Activated CD4-positive, alpha-beta memory T cell treated with anti-CD3 and anti-CD28 coated beads for 36 hours (primary cell): ENCODE results near the gene RMND5B. TPM values are rescaled to one million over a fixed set of nuclear protein-coding genes. Genes with fewer than 3 reads are reported as not detected.
"Not testable (repeated sequence)": the region's sequence is repeated elsewhere in the genome, so short reads cannot be mapped to it uniquely, and the experiment has no call there.

Experiments
- CTCF ChIA-PET: fragments of 350-600 bp; sonication (Branson Sonifier 250); formaldehyde crosslinking; loops from one replicate; lab custom pipeline; 2021; ENCODE audit warnings: antibody characterized with exemption, inconsistent platforms; lab: Charles Lee
- POLR2A ChIA-PET: fragments of 350-600 bp; sonication (Branson Sonifier 250); formaldehyde crosslinking; loops from one replicate; lab custom pipeline; 2021; ENCODE audit warnings: antibody characterized with exemption; lab: Charles Lee
- DNase-seq: peaks from one replicate; pipeline ENCODE4 v3.0.0-alpha.2; 2020
- H3K27ac Mint-ChIP-seq: one replicate; pipeline ENCODE4 v1.8.0; 2021; ENCODE audit warnings: mixed read lengths
- H3K27me3 Mint-ChIP-seq: one replicate; pipeline ENCODE4 v1.8.0; 2021; ENCODE audit warnings: mixed read lengths
- H3K36me3 Mint-ChIP-seq: one replicate; pipeline ENCODE4 v1.8.0; 2021; ENCODE audit warnings: mixed read lengths
- H3K4me1 Mint-ChIP-seq: one replicate; pipeline ENCODE4 v1.8.0; 2021; ENCODE audit warnings: low read depth, mixed read lengths
- H3K4me3 Mint-ChIP-seq: one replicate; pipeline ENCODE4 v1.8.0; 2021; ENCODE audit warnings: mild to moderate bottlenecking, mixed read lengths
- H3K9me3 Mint-ChIP-seq: one replicate; pipeline ENCODE4 v1.8.0; 2021; ENCODE audit warnings: mixed read lengths
- intact Hi-C: fragments of 100-400 bp; cut with micrococcal nuclease; formaldehyde crosslinking; loops from one replicate; pipeline ENCODE4 v1.15.1; 2023
- total RNA-seq, 2 experiments: library from RNA; stranded (reverse); gene quantifications; one replicate each; pipeline ENCODE4 v1.2.3, GENCODE V29; 2021

Gene RMND5B
- total RNA-seq, 2 experiments from 2014 or later: 32.0 to 34.9 TPM

DNA sequence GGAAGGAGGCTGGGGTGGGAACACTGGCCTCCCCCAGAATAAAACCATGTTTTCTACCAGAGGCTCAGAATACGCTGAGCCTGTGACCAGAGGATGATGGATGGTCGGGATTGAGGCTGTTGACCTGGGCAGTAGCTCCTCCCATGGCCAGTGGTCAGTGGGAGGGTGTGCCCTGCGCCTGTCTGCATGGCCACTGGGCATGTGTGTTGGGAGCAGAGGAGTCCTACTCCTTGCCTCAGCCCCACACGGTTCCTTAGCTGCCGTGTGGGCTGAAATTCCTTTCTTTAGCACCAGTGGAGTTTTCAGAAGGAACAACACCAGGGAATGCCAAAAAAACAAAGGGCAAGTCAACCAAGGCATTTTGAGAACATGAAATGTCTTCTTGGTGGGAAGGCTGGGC lies 8.5 kb upstream of the RMND5B start:
- CTCF ChIA-PET: interaction anchor here (1.3 to 4.1 kb wide), 3 partner anchors 19 to 46 kb away, joined by 4 to 39 read pairs (median 14); no protein-coding TSS in a partner anchor
- Mint-ChIP-seq H3K27me3 (no peaks in the 10 kb centered on the region), H3K9me3 (no peaks in the 10 kb centered on the region), H3K27ac (no peak overlapping the region), H3K4me3 (no peak overlapping the region), H3K4me1 (peaks cover 6% of the 10 kb centered on the region), H3K36me3 (no peaks in the 10 kb centered on the region)
- POLR2A ChIA-PET: no interaction called here
- DNase-seq: no peak
- intact Hi-C loops: loop anchor here (5.0 kb wide), 1 partner anchor 40 kb away; no protein-coding TSS in a partner anchor

DNA sequence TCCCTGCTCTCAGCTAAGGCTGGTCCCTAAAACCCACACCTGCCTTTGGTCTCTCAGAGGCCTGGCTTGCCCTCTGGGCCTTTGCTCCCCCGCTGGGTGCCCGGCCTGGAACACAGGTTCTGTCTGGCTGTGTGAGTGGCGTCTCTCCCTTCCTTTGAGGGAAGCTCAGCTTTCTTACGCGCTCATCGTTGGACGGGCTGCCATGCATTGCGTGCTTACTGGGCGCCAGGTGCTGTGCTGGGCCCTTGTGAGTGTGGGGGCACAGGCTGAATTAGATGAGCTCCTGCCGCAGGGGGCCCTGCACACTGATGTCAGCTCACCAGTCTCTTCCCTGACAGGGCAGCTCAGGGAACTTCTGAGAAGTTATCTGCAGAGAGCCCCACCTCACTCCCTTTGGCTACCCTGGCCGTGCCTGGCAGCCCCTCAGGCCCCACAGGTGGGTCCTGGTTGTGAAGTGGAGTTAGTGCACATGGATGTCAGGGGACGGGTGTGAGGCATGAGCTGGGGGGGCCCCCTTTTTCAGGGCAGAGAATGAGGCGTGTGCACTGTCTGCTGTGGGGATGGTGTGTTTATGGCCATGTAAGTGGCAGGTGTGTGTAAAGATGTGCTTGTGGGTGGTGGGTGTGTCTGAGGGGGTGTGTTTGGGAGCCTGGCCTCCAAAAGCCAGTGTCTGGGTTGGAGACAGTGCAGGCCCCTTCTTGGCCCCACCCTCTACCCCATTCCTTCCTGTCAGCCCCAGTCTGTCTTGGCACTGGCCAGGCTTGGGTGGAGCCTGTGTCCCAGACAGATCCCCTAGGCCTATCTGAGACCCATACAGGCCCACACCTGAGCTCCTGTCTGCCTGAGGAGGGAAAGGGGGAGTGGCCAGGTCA lies 7.5 kb upstream of the RMND5B start:
- POLR2A ChIA-PET: no interaction called here

DNA sequence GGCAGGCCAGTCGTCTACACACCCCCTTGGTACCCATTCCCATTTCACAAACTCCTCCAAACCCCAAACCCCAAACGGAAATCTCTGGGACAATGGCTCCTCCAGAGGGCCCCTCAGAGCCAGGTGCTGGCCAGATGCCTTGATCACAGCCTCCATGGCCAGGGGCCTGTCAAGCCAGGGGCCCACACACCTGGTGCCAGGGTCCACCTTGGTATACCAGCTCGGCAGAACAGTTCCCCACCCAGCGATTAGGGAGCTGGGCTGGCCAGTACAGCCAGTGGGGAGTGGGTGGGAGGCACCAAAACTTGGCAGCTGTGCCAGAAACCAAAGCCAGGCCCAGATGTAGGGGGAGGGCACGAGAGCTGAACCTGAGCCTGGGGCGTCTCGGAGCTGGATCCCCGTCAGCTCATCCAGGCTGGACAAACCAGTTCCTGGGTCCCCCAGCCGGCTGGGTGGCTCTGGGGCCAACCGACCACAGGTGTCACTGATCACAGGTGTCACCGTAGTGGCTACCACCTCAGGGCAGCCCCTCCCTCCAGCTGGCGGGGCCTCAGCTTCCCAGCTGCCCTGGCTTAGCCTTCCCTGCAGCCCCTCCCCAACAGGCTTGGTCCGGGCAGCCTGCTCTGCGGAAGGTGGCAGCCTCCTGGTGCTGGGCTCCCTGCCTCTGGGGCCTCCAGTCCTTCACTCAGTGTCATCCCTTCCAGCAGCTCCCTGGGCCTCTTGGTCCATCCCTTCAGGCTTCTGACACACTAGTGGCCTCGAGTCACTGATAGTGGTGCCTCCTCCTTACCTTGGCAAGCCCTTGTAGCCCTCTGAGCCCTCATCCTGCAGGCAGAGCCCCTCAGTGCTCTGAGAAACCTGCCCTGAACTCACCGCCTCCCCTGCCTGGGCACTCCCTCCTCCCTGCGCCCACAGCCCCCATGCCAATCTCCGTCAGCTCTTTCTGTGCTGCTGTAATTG lies 6.6 kb upstream of the RMND5B start:
- POLR2A ChIA-PET: no interaction called here
- CTCF ChIA-PET: interaction anchor here (1.3 to 4.1 kb wide), 2 partner anchors 48 to 49 kb away, joined by 4 to 39 read pairs; no protein-coding TSS in a partner anchor
- H3K36me3 Mint-ChIP-seq: no peaks in the 10 kb centered on the region
- no peak overlapping the region for H3K27ac Mint-ChIP-seq
- DNase-seq: no peak
- no peaks in the 10 kb centered on the region for H3K9me3 Mint-ChIP-seq
- no peak overlapping the region for H3K4me3 Mint-ChIP-seq
- intact Hi-C loops: loop anchor here (5.0 kb wide), 1 partner anchor 38 kb away; no protein-coding TSS in a partner anchor
- H3K4me1 Mint-ChIP-seq: peaks cover 6% of the 10 kb centered on the region
- no peaks in the 10 kb centered on the region for H3K27me3 Mint-ChIP-seq

More for the DNA sequence above, 7.5 kb upstream of the RMND5B start:
- H3K27ac Mint-ChIP-seq: no peak overlapping the region
- H3K4me1 Mint-ChIP-seq: peaks cover 6% of the 10 kb centered on the region
- H3K36me3 Mint-ChIP-seq: no peaks in the 10 kb centered on the region
- intact Hi-C loops: loop anchor here (5.0 kb wide), 1 partner anchor 39 kb away; no protein-coding TSS in a partner anchor
- H3K4me3 Mint-ChIP-seq: no peak overlapping the region
- DNase-seq: no peak
- CTCF ChIA-PET: interaction anchor here (4.1 kb wide), 1 partner anchor 47 kb away, joined by 39 read pairs; no protein-coding TSS in a partner anchor
- no peaks in the 10 kb centered on the region for H3K9me3 Mint-ChIP-seq
- H3K27me3 Mint-ChIP-seq: no peaks in the 10 kb centered on the region

- Mint-ChIP-seq H3K9me3 (no peaks in the 10 kb centered on the region), H3K36me3 (no peaks in the 10 kb centered on the region), H3K27ac (no peak overlapping the region), H3K27me3 (no peaks in the 10 kb centered on the region), H3K4me3 (no peak overlapping the region), H3K4me1 (peaks cover 6% of the 10 kb centered on the region)
- CTCF ChIA-PET: interaction anchor here (1.3 kb wide), 1 partner anchor 50 kb away, joined by 4 read pairs; no protein-coding TSS in a partner anchor
- POLR2A ChIA-PET: no interaction called here
- DNase-seq: no peak
- intact Hi-C loops: no loop called here
Observed at GRCh38 chr5:178125253-178125906, 5.4 kb upstream of the RMND5B start.

DNA sequence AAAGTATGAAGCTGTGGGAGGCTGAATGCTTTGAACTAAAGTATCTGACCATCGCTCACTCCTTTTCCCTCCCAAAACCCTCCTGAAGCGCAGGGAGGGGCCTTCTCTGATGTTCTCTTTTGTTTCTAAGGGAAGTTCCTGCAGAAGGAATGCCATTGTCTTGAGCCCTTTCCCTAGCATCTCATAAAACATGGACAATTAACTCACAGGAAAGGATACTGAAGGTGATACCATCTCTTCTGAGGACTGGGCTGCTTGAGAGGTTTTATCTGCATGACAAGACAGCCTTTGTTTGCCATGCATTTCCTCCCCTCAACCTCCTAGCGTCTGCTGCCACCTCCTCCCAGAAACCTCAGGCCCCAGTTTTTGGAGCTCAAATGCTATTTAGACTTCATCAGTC lies 4.3 kb upstream of the RMND5B start:
- intact Hi-C loops: no loop called here
- peaks cover 2% of the 10 kb centered on the region for H3K4me1 Mint-ChIP-seq
- no peak overlapping the region for H3K4me3 Mint-ChIP-seq
- no peaks in the 10 kb centered on the region for H3K36me3 Mint-ChIP-seq
- ChIA-PET POLR2A (no interaction called here), CTCF (no interaction called here)
- no peak for DNase-seq
- no peak overlapping the region for H3K27ac Mint-ChIP-seq
- H3K27me3 Mint-ChIP-seq: no peaks in the 10 kb centered on the region
- H3K9me3 Mint-ChIP-seq: no peaks in the 10 kb centered on the region

DNA sequence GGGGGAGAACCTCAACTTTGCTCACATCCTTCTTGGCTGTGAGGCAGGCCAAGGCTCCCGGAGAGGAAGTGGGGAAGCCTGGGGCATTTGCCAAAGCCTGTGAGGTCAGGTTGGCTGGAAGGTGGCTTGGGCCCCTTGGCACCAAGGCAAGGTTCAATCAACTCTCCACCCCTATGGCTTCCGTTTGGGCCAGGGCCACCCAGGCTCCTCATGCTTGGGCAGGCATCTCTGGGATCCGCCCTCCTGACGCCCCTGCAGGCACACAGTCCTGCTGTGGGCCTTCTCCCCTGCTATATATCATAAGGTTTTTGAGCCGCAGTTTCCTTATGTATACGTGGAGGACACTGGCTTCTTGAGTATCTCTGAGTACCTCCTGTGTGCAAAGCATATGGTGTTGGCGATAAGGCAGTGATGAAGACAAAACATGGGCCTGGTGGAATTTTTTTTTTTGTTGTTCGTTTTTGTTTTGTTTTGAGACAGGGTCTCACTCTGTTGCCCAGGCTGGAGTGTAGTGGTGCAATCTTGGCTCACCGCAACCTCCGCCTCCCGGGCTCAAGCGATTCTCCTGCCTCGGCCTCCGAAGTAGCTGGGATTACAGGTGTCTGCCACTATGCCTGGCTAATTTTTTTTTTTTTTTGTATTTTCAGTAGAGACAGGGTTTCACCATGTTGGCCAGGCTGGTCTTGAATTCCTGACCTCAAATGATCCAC lies 3.4 kb upstream of the RMND5B start:
- CTCF ChIA-PET, H3K4me3 Mint-ChIP-seq, H3K27ac Mint-ChIP-seq, DNase-seq, H3K27me3 Mint-ChIP-seq, intact Hi-C loops, H3K4me1 Mint-ChIP-seq, H3K36me3 Mint-ChIP-seq, POLR2A ChIA-PET, H3K9me3 Mint-ChIP-seq: not testable (repeated sequence)

DNA sequence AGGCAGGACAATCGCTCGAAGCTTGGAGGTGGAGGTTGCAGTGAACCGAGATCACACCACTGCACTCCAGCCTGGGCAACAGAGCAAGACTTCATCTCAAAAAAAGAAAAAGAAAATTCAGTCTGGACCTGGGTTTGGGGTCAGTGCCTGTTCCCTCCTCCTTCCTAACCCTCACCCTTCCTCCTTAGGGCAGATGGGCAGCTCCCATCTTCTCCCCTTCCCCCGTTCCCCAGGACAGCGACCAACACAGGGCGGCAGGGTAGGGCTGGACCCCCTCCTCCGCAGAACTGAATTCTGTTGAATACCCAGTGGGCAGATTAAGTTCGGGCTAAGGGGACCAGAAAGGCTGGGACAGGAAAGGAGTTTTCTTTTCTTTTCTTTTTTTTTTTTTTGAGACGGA lies 1.5 kb upstream of the RMND5B start:
- Mint-ChIP-seq H3K4me3 (peak overlapping the region; percentile 72), H3K27ac (no peak overlapping the region), H3K4me1 (peaks cover 17% of the 10 kb centered on the region), H3K27me3 (no peaks in the 10 kb centered on the region), H3K36me3 (peaks cover 10% of the 10 kb centered on the region), H3K9me3 (no peaks in the 10 kb centered on the region)
- no peak for DNase-seq
- ChIA-PET POLR2A (interaction anchor here (1.6 to 2.9 kb wide), 2 partner anchors 9 to 24 kb away, joined by 8 to 12 read pairs; partner anchors contain the start of gene NHP2), CTCF (interaction anchor here (1.2 to 1.3 kb wide), 2 partner anchors 8 to 53 kb away, joined by 3 to 15 read pairs; no protein-coding TSS in a partner anchor)
- intact Hi-C loops: no loop called here

- H3K27me3 Mint-ChIP-seq, H3K9me3 Mint-ChIP-seq, DNase-seq: not testable (repeated sequence)
- intact Hi-C loops: loop anchor here (1.0 to 2.0 kb wide), 3 partner anchors 9 to 23 kb away; partner anchors contain the start of gene NHP2
- peaks cover 11% of the 10 kb centered on the region for H3K36me3 Mint-ChIP-seq
- POLR2A ChIA-PET: interaction anchor here (1.6 to 2.9 kb wide), 2 partner anchors 10 to 23 kb away, joined by 8 to 12 read pairs; partner anchors contain the start of gene NHP2
- peak overlapping the region; percentile 81 for H3K27ac Mint-ChIP-seq
- peak overlapping the region; percentile 72 for H3K4me3 Mint-ChIP-seq
- CTCF ChIA-PET: interaction anchor here (1.2 to 1.3 kb wide), 2 partner anchors 9 to 54 kb away, joined by 3 to 15 read pairs; no protein-coding TSS in a partner anchor
- H3K4me1 Mint-ChIP-seq: peaks cover 18% of the 10 kb centered on the region
Observed at GRCh38 chr5:178130234-178130575, 609 bp upstream of the RMND5B start.

- ChIA-PET CTCF (interaction anchor here (1.5 to 2.2 kb wide), 2 partner anchors 11 to 56 kb away, joined by 8 to 12 read pairs; no protein-coding TSS in a partner anchor), POLR2A (interaction anchor here (0.7 to 2.9 kb wide), 6 partner anchors 11 to 73 kb away, joined by 3 to 12 read pairs (median 4); partner anchors contain the start of genes HNRNPAB, N4BP3 and NHP2)
- Mint-ChIP-seq H3K9me3 (no peaks in the 10 kb centered on the region), H3K27me3 (no peaks in the 10 kb centered on the region), H3K36me3 (peaks cover 11% of the 10 kb centered on the region), H3K27ac (peak overlapping the region; percentile 78), H3K4me3 (peak overlapping the region; percentile 82), H3K4me1 (peaks cover 21% of the 10 kb centered on the region)
- DNase-seq: no peak
- intact Hi-C loops: loop anchor here (2.0 kb wide), 2 partner anchors 15 to 21 kb away; partner anchors contain the start of gene NHP2
Observed at GRCh38 chr5:178131446-178131996, 707 bp downstream of the RMND5B start.

DNA sequence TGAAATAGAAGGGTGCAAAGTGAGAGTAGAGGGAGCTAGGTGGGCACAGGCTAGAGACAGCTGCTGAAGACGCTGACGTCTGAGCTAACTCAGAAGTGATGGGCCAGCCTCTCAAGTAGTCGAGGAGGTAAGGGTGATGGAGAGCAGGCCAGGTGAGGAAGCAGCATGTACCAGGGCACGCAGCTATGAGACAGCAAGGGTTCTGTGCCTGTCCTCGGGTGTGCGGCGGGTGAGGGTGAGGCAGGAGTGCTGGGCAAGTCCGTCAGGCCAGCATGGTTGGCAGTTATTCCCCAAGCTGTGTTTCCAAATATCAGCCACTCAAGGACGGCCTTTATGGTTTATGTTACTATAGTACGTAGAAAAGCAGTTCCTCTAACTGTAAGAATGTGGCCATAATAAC lies 6.2 kb downstream of the RMND5B start:
- ChIA-PET CTCF (interaction anchor here (2.3 to 4.5 kb wide), 3 partner anchors 12 to 62 kb away, joined by 9 to 26 read pairs (median 13); no protein-coding TSS in a partner anchor), POLR2A (interaction anchor here (1.5 kb wide), 1 partner anchor 12 kb away, joined by 4 read pairs; no protein-coding TSS in a partner anchor)
- Mint-ChIP-seq H3K36me3 (peaks cover 32% of the 10 kb centered on the region), H3K4me1 (peaks cover 16% of the 10 kb centered on the region), H3K27me3 (no peaks in the 10 kb centered on the region), H3K27ac (no peak overlapping the region), H3K9me3 (no peaks in the 10 kb centered on the region), H3K4me3 (no peak overlapping the region)
- intact Hi-C loops: no loop called here
- DNase-seq: no peak
